ENCODE measurements around the gene TULP4. TPM values are rescaled to one million over a fixed set of nuclear protein-coding genes. Genes with fewer than 3 reads are reported as not detected.
A peak's percentile ranks its signal among the peaks of the same experiment; 100 is the strongest.

Gene TULP4
- total and polyA plus RNA-seq, 2 donors (not counting 1 experiment from before 2014, with no cell fraction given) = 12.0 to 90.0 TPM

GRCh38 chr6:158269657-158270056 is 42.6 kb upstream of the TULP4 start:
- intact Hi-C loops (cut with micrococcal nuclease) = no loop called here
- no peaks in the 10 kb centered on the region for H3K27me3 ChIP-seq (replicated peaks in 1 of 4; ENCODE audit: control extremely low read depth in 1 of 4, control insufficient read depth in 3 of 4, insufficient read depth in 4 of 4, low read length in 3 of 4)
- peaks cover 33% of the 10 kb centered on the region for H3K4me1 Mint-ChIP-seq
- 71% methylated on average over 2 of the region's 3 CpGs for WGBS (ENCODE audit: insufficient coverage)
- ChIA-PET POLR2A (no interaction called here), CTCF (no interaction called here)
- H3K27me3 Mint-ChIP-seq = no peaks in the 10 kb centered on the region
- H3K9ac ChIP-seq (ENCODE audit: low read length) = no peak overlapping the region
- no peak overlapping the region for H3K27ac Mint-ChIP-seq
- no peak overlapping the region for H3K4me3 Mint-ChIP-seq
- DNase-seq (no peak), ATAC-seq (ENCODE audit: low read depth) (no peak)
- peaks cover 69% of the 10 kb centered on the region for H3K79me2 ChIP-seq (ENCODE audit: control insufficient read depth, insufficient read depth, low read length)
- H3K27ac ChIP-seq (ENCODE audit: low read length in 2 of 2) = no peak overlapping the region
- TF ChIP-seq EZH2 (IDR thresholded peaks at IDR 0.05; ENCODE audit: borderline replicate concordance, insufficient read depth, low read depth, low read length, poor library complexity, severe bottlenecking) (no peak), CTCF (IDR thresholded peaks at IDR 0.05) (no peak)
- no peaks in the 10 kb centered on the region for H3K9me3 Mint-ChIP-seq (ENCODE audit: insufficient read depth)
- peaks cover 14 to 16% of the 10 kb centered on the region in 2 donors for H3K4me1 ChIP-seq (ENCODE audit: control insufficient read depth in 2 of 2, insufficient read depth in 2 of 2, low read length in 2 of 2)
- H2AFZ ChIP-seq (ENCODE audit: insufficient read depth, low read depth, low read length, poor library complexity, severe bottlenecking) = no peak overlapping the region
- H4K20me1 ChIP-seq (ENCODE audit: control insufficient read depth, insufficient read depth, low read length, poor library complexity, severe bottlenecking) = peaks cover 7% of the 10 kb centered on the region
- H3K36me3 ChIP-seq (replicated peaks in 1 of 2; ENCODE audit: control extremely low read depth in 1 of 2, control insufficient read depth in 1 of 2, extremely low read depth in 1 of 2, insufficient read depth in 2 of 2, low read length in 1 of 2) = peaks cover 0 to 20% of the 10 kb centered on the region in 2 experiments
- H3K4me2 ChIP-seq (replicated peaks; ENCODE audit: low read depth, low read length, poor library complexity, severe bottlenecking) = no peak overlapping the region
- H3K9me3 ChIP-seq (ENCODE audit: control extremely low read depth in 1 of 3, control insufficient read depth in 2 of 3, insufficient read depth in 1 of 3, low read length in 2 of 3) = no peaks in the 10 kb centered on the region
- no peak overlapping the region for H3K4me3 ChIP-seq (ENCODE audit: control extremely low read depth in 1 of 5, extremely low read depth in 1 of 5, insufficient read depth in 1 of 5, low read depth in 2 of 5, low read length in 4 of 5)

GRCh38 chr6:158270389-158271127 is 41.7 kb upstream of the TULP4 start:
- H3K4me1 ChIP-seq (ENCODE audit: control insufficient read depth in 2 of 2, insufficient read depth in 2 of 2, low read length in 2 of 2) = peaks cover 14 to 16% of the 10 kb centered on the region in 2 donors
- H3K27me3 Mint-ChIP-seq = no peaks in the 10 kb centered on the region
- ATAC-seq (ENCODE audit: low read depth) = no peak
- ChIA-PET POLR2A (interaction anchor here (0.6 to 0.7 kb wide), 6 partner anchors 9 to 1639 kb away, joined by 3 to 6 read pairs (median 5); no protein-coding TSS in a partner anchor), CTCF (interaction anchor here (1.2 to 1.5 kb wide), 2 partner anchors 37 to 49 kb away, joined by 3 to 6 read pairs; no protein-coding TSS in a partner anchor)
- WGBS (ENCODE audit: insufficient coverage) = 98% methylated on average over 7 of the region's 11 CpGs
- no peak overlapping the region for H2AFZ ChIP-seq (ENCODE audit: insufficient read depth, low read depth, low read length, poor library complexity, severe bottlenecking)
- H3K27ac Mint-ChIP-seq = peak overlapping the region; percentile 62
- peaks cover 33% of the 10 kb centered on the region for H3K4me1 Mint-ChIP-seq
- DNase-seq = no peak
- H3K9me3 ChIP-seq (ENCODE audit: control extremely low read depth in 1 of 3, control insufficient read depth in 2 of 3, insufficient read depth in 1 of 3, low read length in 2 of 3) = no peaks in the 10 kb centered on the region
- H3K4me3 ChIP-seq (ENCODE audit: control extremely low read depth in 1 of 5, extremely low read depth in 1 of 5, insufficient read depth in 1 of 5, low read depth in 2 of 5, low read length in 4 of 5) = no peak overlapping the region
- no peak overlapping the region for H3K9ac ChIP-seq (ENCODE audit: low read length)
- peaks cover 0 to 20% of the 10 kb centered on the region in 2 experiments for H3K36me3 ChIP-seq (replicated peaks in 1 of 2; ENCODE audit: control extremely low read depth in 1 of 2, control insufficient read depth in 1 of 2, extremely low read depth in 1 of 2, insufficient read depth in 2 of 2, low read length in 1 of 2)
- intact Hi-C loops (cut with micrococcal nuclease) = loop anchor here (1.0 kb wide), 1 partner anchor 20 kb away; no protein-coding TSS in a partner anchor
- no peaks in the 10 kb centered on the region for H3K27me3 ChIP-seq (replicated peaks in 1 of 4; ENCODE audit: control extremely low read depth in 1 of 4, control insufficient read depth in 3 of 4, insufficient read depth in 4 of 4, low read length in 3 of 4)
- H3K9me3 Mint-ChIP-seq (ENCODE audit: insufficient read depth) = no peaks in the 10 kb centered on the region
- no peak overlapping the region for H3K27ac ChIP-seq (ENCODE audit: low read length in 2 of 2)
- H3K4me2 ChIP-seq (replicated peaks; ENCODE audit: low read depth, low read length, poor library complexity, severe bottlenecking) = peak overlapping the region; percentile 18
- H4K20me1 ChIP-seq (ENCODE audit: control insufficient read depth, insufficient read depth, low read length, poor library complexity, severe bottlenecking) = peaks cover 14% of the 10 kb centered on the region
- H3K79me2 ChIP-seq (ENCODE audit: control insufficient read depth, insufficient read depth, low read length) = peaks cover 78% of the 10 kb centered on the region
- no peak overlapping the region for H3K4me3 Mint-ChIP-seq
- no peak for TF ChIP-seq EZH2 (IDR thresholded peaks at IDR 0.05; ENCODE audit: borderline replicate concordance, insufficient read depth, low read depth, low read length, poor library complexity, severe bottlenecking)
